ENCODE data around the gene SLC25A28.
A peak's percentile ranks its signal among the peaks of the same experiment; 100 is the strongest.

The SLC25A28 gene

DNA sequence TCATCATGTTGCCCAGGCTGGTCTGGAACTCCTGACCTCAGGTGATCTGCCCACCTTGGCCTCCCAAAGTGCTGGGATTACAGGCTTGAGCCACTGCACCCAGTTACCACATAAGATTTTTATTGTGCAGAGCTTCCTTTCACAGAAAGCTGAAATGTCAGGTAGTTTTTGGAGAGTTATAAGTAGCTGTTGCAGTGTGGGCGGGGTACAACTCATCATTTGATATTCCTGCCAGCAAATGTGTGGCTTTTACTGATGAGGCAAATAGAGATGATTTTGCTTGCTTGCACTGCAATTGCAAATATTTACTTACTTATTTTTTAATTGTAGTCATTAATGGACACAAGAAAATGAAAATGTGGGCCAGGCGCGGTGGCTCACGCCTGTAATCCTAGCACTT is 55.1 kb downstream of the SLC25A28 start:
- FAIRE-seq: no peak
- no peak for TF ChIP-seq TAF1 (IDR thresholded peaks at IDR 0.05; ENCODE audit: low read depth, low read length)
- no peak for TF ChIP-seq PAX5 (IDR thresholded peaks at IDR 0.05; ENCODE audit: insufficient read depth, low read length, severe bottlenecking)
- no peak for TF ChIP-seq SPI1 (IDR thresholded peaks at IDR 0.05; ENCODE audit: low read depth, low read length)
- TF ChIP-seq POU2F2 (IDR thresholded peaks at IDR 0.05; ENCODE audit: low read depth, low read length): no peak
- no peak for TF ChIP-seq POLR2AphosphoS5 (IDR thresholded peaks at IDR 0.05; ENCODE audit: low read depth, low read length)
- TF ChIP-seq POLR2A (IDR thresholded peaks at IDR 0.05; ENCODE audit: low read depth, low read length): no peak
- no peak for DNase-seq (ENCODE audit: insufficient read length, low spot score)

DNA sequence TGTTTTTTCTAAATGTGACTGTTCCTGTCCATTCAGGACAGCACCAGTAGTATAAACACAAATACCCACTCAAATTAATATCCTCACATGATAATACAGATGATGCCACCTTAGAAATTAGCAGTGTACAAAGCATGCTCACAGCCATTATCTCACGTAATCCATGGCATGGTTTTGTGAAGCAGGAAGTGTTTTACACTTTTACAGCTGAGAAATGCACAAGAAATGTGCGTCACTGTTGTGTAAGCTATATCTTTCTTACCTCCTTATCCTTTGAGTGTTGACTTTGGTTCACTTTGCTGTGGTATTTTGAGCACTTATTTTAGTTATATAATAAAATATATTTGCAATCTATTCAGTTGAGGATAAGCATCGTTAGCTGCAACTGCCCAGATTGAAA is 55.9 kb downstream of the SLC25A28 start:
- no peak for TF ChIP-seq POLR2AphosphoS5 (IDR thresholded peaks at IDR 0.05; ENCODE audit: low read depth, low read length)
- TF ChIP-seq SPI1 (IDR thresholded peaks at IDR 0.05; ENCODE audit: low read depth, low read length): no peak
- TF ChIP-seq PAX5 (IDR thresholded peaks at IDR 0.05; ENCODE audit: insufficient read depth, low read length, severe bottlenecking): no peak
- no peak for TF ChIP-seq POU2F2 (IDR thresholded peaks at IDR 0.05; ENCODE audit: low read depth, low read length)
- no peak for TF ChIP-seq POLR2A (IDR thresholded peaks at IDR 0.05; ENCODE audit: low read depth, low read length)
- TF ChIP-seq TAF1 (IDR thresholded peaks at IDR 0.05; ENCODE audit: low read depth, low read length): no peak
- DNase-seq (ENCODE audit: insufficient read length, low spot score) (no peak), FAIRE-seq (no peak)

DNA sequence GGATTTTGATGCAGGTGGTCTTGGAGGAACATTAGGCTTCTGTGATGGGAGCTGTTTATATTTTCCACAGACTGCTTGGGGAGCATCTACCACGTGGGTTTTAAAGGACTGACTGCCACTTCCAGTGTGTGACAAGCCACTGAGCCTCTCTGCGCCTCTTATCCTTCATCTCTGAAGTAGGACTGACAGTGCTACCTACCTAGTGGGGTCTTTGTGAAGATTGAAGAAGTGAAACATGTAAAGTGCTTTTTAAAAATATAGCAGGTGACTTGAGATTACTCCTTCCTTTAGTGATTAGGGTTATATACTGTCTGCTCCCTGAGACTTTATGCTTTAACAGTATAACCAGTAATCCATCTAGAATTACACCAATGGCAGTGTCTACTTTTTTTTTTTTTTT is 57.6 kb downstream of the SLC25A28 start:
- no peak for FAIRE-seq
- TF ChIP-seq POLR2A (IDR thresholded peaks at IDR 0.05; ENCODE audit: low read depth, low read length): no peak
- peak; percentile 47 for TF ChIP-seq SPI1 (IDR thresholded peaks at IDR 0.05; ENCODE audit: low read depth, low read length)
- DNase-seq (ENCODE audit: insufficient read length, low spot score): no peak

Data from GM12891 (cell line).